ENCODE measurements around the gene LY6G6C.

LY6G6C gene

DNA sequence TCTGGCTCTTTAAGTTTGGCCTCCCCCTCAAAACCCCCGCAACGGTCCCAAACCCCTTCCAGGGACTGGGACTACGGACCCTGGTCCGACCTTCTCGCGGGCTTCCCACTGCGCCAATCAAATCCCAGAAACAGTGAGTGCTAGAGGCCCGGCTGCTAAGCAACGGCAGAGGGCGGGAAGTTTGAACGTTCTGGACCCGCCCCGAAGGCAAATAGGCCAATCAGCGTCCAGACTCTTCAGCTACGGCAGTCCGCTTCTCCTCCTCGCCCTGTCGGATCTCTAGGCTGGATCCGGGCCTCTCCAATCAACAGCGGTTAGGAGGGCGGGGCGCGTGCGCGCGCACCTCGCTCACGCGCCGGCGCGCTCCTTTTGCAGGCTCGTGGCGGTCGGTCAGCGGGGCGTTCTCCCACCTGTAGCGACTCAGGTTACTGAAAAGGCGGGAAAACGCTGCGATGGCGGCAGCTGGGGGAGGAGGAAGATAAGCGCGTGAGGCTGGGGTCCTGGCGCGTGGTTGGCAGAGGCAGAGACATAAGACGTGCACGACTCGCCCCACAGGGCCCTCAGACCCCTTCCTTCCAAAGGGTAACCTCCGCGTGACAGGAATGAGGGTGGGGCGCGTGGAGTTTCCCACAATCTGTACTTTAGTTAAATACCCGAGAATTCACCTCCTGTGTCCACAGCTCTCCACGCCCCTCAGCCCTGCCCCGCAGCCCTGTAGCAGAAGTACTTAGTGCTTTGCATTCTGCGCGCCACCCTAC, 18.3 kb upstream of the LY6G6C start, which contains the start of gene MSH5:
TSS of gene MSH5 (plus strand) at position 367 of the 758 bp plus-strand sequence. CDS start 462 bp downstream, outside the sequence.
- ChIA-PET CTCF (interaction anchor here (1.2 to 1.7 kb wide), 4 partner anchors 10 to 51 kb away, joined by 4 to 8 read pairs (median 4); partner anchors contain the start of genes ABHD16A and DDAH2), POLR2A (interaction anchor here (0.7 to 6.3 kb wide), 30 partner anchors 7 to 456 kb away, joined by 3 to 57 read pairs (median 5); partner anchors contain the start of genes ABHD16A, ATP6V1G2, BAG6 and CSNK2B)
- DNase-seq (ENCODE audit: extremely low spot score), result peak; percentile 99
- TF ChIP-seq L3MBTL2 (conservative IDR thresholded peaks at IDR 0.05), result peak; percentile 99
- no peak for TF ChIP-seq SP1 (IDR thresholded peaks at IDR 0.05)
- TF ChIP-seq, protein P1, sequence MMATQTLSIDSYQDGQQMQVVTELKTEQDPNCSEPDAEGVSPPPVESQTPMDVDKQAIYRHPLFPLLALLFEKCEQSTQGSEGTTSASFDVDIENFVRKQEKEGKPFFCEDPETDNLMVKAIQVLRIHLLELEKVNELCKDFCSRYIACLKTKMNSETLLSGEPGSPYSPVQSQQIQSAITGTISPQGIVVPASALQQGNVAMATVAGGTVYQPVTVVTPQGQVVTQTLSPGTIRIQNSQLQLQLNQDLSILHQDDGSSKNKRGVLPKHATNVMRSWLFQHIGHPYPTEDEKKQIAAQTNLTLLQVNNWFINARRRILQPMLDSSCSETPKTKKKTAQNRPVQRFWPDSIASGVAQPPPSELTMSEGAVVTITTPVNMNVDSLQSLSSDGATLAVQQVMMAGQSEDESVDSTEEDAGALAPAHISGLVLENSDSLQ (IDR thresholded peaks at IDR 0.05), result peak; percentile 94

DNA sequence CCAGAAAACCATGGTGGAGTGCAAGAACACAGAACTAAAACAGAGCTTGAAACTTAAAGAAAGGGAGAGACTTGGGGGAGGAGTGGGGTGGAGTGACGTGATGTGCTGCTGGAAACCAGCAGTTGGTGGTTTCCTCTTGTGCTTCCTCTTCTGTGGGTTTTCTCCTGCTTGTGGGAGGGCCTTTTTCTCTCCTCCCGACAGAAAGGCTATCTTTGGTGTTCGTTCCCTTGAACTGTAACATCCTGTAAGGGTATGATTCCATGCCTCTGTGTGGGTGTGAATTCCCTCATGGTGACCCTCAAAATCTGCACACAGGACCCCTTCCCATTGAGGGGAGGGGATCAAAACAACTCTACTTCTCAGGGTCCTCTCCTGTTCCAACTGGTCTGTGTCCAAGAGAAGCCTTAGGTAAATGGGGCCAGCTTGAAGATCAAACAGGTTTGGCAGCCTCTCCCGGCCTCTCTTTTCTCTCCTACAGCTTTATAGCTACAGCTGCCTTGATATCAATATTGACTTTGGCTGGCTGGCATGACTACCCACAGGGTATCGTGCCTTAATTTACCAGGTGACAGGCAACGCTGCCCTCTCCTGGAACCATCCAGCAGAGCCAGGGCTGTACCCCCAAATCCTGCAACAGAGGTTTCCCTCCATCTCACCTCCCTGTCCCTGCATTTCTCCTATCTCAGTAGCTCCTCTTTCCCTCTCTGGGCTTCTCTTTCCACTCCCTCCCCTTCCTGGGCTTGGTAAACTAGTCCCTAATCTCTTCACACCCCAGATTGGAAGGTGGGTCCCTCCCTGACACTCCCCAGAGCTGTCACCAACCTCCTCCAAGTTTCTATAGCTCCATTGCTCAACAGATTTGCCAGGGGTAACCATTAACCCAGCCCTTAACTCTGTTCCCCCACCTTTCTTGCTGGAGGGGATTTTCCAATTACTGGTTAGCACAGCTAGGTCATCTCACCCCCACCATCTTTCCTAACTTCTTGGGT, 16.7 kb upstream of the LY6G6C start:
- no peak for DNase-seq (ENCODE audit: extremely low spot score)
- ChIA-PET POLR2A (interaction anchor here (0.7 to 6.3 kb wide), 23 partner anchors 8 to 222 kb away, joined by 3 to 57 read pairs (median 5); partner anchors contain the start of genes ABHD16A, BAG6, CSNK2B and DDAH2), CTCF (interaction anchor here (0.6 to 2.5 kb wide), 6 partner anchors 9 to 92 kb away, joined by 3 to 12 read pairs (median 4); partner anchors contain the start of genes ABHD16A and DDAH2)
- TF ChIP-seq L3MBTL2 (conservative IDR thresholded peaks at IDR 0.05) (no peak), FOXM1 (IDR thresholded peaks at IDR 0.05; ENCODE audit: borderline replicate concordance) (no peak), ELF4 (IDR thresholded peaks at IDR 0.05) (no peak), SUZ12 (IDR thresholded peaks at IDR 0.05) (no peak), SP1 (IDR thresholded peaks at IDR 0.05) (no peak), FOXK2 (IDR thresholded peaks at IDR 0.05) (no peak), BHLHE40 (IDR thresholded peaks at IDR 0.05; ENCODE audit: borderline replicate concordance) (no peak), NFRKB (IDR thresholded peaks at IDR 0.05) (no peak), TARDBP (IDR thresholded peaks at IDR 0.05) (no peak), HDGF (IDR thresholded peaks at IDR 0.05; ENCODE audit: borderline replicate concordance) (no peak)

DNA sequence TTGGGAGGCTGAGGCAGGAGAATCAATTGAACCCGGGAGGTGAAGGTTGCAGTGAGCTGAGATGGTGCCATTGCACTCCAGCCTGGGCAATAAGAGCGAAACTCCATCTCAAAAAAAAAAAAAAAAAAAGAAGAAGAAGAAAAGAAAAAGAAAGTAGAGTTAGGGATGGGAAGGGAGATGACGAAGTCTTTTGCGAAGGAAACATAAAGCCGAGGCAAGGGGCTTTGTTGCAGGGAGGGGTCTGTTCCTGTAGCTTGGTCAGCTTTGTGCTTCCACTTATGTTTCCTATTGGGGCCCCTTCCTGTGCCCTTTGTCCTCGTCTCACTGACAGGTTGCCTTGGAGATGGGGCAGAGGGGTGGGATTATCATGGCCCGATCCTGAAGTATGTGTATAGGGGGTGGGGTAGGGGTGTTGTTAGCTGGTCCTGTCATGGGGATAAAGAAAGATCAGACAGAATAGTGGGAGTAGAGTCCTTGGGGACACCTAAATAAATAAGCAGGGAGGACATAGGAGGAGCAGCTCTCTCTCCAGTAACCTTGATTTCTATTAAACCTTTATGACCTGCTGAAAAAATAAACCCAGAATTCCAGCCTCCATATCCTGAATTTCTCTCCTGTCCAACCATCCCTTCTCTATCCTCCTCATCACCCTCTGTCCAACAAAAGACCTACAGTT, 15.9 kb upstream of the LY6G6C start:
- TF ChIP-seq HDGF (IDR thresholded peaks at IDR 0.05; ENCODE audit: borderline replicate concordance), result no peak
- TF ChIP-seq FOXM1 (IDR thresholded peaks at IDR 0.05; ENCODE audit: borderline replicate concordance), result no peak
- TF ChIP-seq BHLHE40 (IDR thresholded peaks at IDR 0.05; ENCODE audit: borderline replicate concordance), result no peak
- no peak for TF ChIP-seq SP1 (IDR thresholded peaks at IDR 0.05)
- TF ChIP-seq SUZ12 (IDR thresholded peaks at IDR 0.05), result no peak
- TF ChIP-seq ARNT (IDR thresholded peaks at IDR 0.05), result no peak
- no peak for TF ChIP-seq CTBP1 (IDR thresholded peaks at IDR 0.05; ENCODE audit: borderline replicate concordance)
- TF ChIP-seq ELF4 (IDR thresholded peaks at IDR 0.05), result no peak
- no peak for TF ChIP-seq LEF1 (IDR thresholded peaks at IDR 0.05; ENCODE audit: borderline replicate concordance)
- TF ChIP-seq FOXA1 (IDR thresholded peaks at IDR 0.05), result no peak
- no peak for TF ChIP-seq ZNF384 (IDR thresholded peaks at IDR 0.05)
- TF ChIP-seq FOXK2 (IDR thresholded peaks at IDR 0.05), result no peak
- DNase-seq (ENCODE audit: extremely low spot score), result no peak
- CTCF ChIA-PET, result interaction anchor here (0.6 to 2.5 kb wide), 6 partner anchors 8 to 93 kb away, joined by 3 to 12 read pairs (median 3); partner anchors contain the start of gene DDAH2
- POLR2A ChIA-PET, result interaction anchor here (0.8 to 6.3 kb wide), 14 partner anchors 8 to 223 kb away, joined by 3 to 57 read pairs (median 4); partner anchors contain the start of genes DDAH2, DDX39B, GPANK1 and HSPA1A

DNA sequence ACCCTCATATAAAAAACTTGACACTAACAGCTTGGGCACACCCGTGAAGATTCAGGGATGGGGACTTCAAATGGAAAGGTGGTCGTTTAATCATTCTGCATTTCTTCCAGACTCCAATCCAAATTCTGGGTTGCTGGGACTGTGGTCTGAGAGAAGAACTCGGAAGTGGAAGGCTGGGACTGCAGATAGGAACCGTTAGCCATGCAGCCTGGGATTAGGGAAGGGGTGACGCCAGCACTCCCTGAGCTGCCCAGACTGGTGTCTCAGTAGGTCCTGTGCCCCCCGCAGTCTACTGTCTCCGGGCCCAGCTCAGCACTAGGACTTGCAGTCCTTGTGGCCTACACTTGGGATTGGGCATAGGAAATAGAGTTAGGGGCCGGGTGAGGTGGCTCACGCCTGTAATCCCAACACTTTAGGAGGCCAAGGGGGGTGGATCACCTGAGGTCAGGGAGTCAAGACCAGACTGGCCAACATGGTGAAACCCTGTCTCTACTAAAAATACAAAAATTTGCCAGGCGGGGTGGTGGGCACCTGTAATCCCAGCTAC, 15.3 kb upstream of the LY6G6C start:
- POLR2A ChIA-PET, result interaction anchor here (0.7 to 6.3 kb wide), 13 partner anchors 11 to 91 kb away, joined by 3 to 57 read pairs (median 5); partner anchors contain the start of genes ABHD16A, GPANK1, HSPA1B and HSPA1L
- CTCF ChIA-PET, result interaction anchor here (0.9 to 2.5 kb wide), 2 partner anchors 7 to 33 kb away, joined by 3 to 12 read pairs; partner anchors contain the start of gene DDAH2
- TF ChIP-seq FOXK2 (IDR thresholded peaks at IDR 0.05), result no peak
- no peak for TF ChIP-seq HDGF (IDR thresholded peaks at IDR 0.05; ENCODE audit: borderline replicate concordance)
- TF ChIP-seq LEF1 (IDR thresholded peaks at IDR 0.05; ENCODE audit: borderline replicate concordance), result no peak
- no peak for TF ChIP-seq FOXM1 (IDR thresholded peaks at IDR 0.05; ENCODE audit: borderline replicate concordance)
- TF ChIP-seq SUZ12 (IDR thresholded peaks at IDR 0.05), result no peak
- TF ChIP-seq FOXA1 (IDR thresholded peaks at IDR 0.05), result no peak
- TF ChIP-seq BHLHE40 (IDR thresholded peaks at IDR 0.05; ENCODE audit: borderline replicate concordance), result no peak
- no peak for TF ChIP-seq NFRKB (IDR thresholded peaks at IDR 0.05)
- TF ChIP-seq, protein P1 (IDR thresholded peaks at IDR 0.05), result no peak
- no peak for TF ChIP-seq CTBP1 (IDR thresholded peaks at IDR 0.05; ENCODE audit: borderline replicate concordance)
- no peak for TF ChIP-seq TARDBP (IDR thresholded peaks at IDR 0.05)
- TF ChIP-seq ARNT (IDR thresholded peaks at IDR 0.05), result no peak
- no peak for TF ChIP-seq SP1 (IDR thresholded peaks at IDR 0.05)
- TF ChIP-seq ELF4 (IDR thresholded peaks at IDR 0.05), result no peak
- no peak for TF ChIP-seq ZNF384 (IDR thresholded peaks at IDR 0.05)
- no peak for TF ChIP-seq L3MBTL2 (conservative IDR thresholded peaks at IDR 0.05)
- DNase-seq (ENCODE audit: extremely low spot score), result no peak

All from HEK293T (cell line).